HEK293T (cell line): ENCODE measurements around the gene UPF3B.
"Not testable (repeated sequence)": the region's sequence is repeated elsewhere in the genome, so short reads cannot be mapped to it uniquely, and the experiment has no call there.

Source experiments
- ARNT ChIP-seq: fragments of 450-650 bp; IDR thresholded peaks from 2 replicates; pipeline ENCODE4 v1.6.1; 2017; ENCODE audit warnings: mild to moderate bottlenecking
- BHLHE40 ChIP-seq: fragments of 450-650 bp; IDR thresholded peaks from 2 replicates; pipeline ENCODE4 v1.6.1; 2016; ENCODE audit warnings: mild to moderate bottlenecking, moderate library complexity, borderline replicate concordance
- ELF4 ChIP-seq: fragments of 450-650 bp; IDR thresholded peaks from 2 replicates; pipeline ENCODE4 v1.6.1; 2017; ENCODE audit warnings: antibody characterized with exemption
- FOXA1 ChIP-seq: fragments of 450-650 bp; IDR thresholded peaks from 2 replicates; pipeline ENCODE4 v1.6.1; 2016; ENCODE audit warnings: mild to moderate bottlenecking
- FOXK2 ChIP-seq: fragments of 450-650 bp; IDR thresholded peaks from 2 replicates; pipeline ENCODE4 v1.6.1; 2016; ENCODE audit warnings: mild to moderate bottlenecking
- FOXM1 ChIP-seq: fragments of 450-650 bp; IDR thresholded peaks from 2 replicates; pipeline ENCODE4 v1.6.1; 2017; ENCODE audit warnings: mild to moderate bottlenecking, borderline replicate concordance
- HDGF ChIP-seq: fragments of 450-650 bp; IDR thresholded peaks from 2 replicates; pipeline ENCODE4 v1.6.1; 2017; ENCODE audit warnings: antibody characterized with exemption, borderline replicate concordance
- NFRKB ChIP-seq: fragments of 450-650 bp; IDR thresholded peaks from 2 replicates; pipeline ENCODE4 v1.6.1; 2016; ENCODE audit warnings: mild to moderate bottlenecking, moderate library complexity
- SP1 ChIP-seq: fragments of 450-650 bp; IDR thresholded peaks from 2 replicates; pipeline ENCODE4 v1.6.1; 2017
- TARDBP ChIP-seq: fragments of 450-650 bp; IDR thresholded peaks from 2 replicates; pipeline ENCODE4 v1.6.1; 2016
- TF ChIP-seq, protein P1 (sequence below): fragments of 450-650 bp; IDR thresholded peaks from 2 replicates; pipeline ENCODE4 v1.6.1; 2016

DNA sequence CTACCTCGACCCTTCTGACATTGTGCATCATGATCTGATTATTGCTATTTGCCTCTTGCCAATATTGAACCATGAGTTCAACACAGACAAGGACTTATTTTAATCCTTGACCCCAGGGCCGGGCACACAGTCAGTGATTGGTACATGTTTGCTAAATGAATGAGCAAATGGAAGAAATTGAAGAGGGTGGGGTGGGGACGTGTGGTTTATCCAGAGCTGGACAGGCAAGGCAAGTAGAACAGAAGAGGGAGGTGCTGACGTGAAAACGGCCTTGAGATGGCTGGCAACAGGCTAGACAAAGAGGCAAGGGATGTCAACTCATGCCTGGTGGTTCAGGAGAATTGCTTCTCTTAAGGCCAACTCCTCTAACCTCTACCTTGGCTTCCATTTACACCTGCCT is 28.5 kb downstream of the UPF3B start:
- TF ChIP-seq HDGF, FOXM1, NFRKB, TARDBP, SP1, FOXA1, ARNT, BHLHE40, ELF4, FOXK2: not testable (repeated sequence)
- TF ChIP-seq, protein P1, sequence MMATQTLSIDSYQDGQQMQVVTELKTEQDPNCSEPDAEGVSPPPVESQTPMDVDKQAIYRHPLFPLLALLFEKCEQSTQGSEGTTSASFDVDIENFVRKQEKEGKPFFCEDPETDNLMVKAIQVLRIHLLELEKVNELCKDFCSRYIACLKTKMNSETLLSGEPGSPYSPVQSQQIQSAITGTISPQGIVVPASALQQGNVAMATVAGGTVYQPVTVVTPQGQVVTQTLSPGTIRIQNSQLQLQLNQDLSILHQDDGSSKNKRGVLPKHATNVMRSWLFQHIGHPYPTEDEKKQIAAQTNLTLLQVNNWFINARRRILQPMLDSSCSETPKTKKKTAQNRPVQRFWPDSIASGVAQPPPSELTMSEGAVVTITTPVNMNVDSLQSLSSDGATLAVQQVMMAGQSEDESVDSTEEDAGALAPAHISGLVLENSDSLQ = not testable (repeated sequence)
